ENCODE data around the gene GXYLT2. TPM values are rescaled to one million over a fixed set of nuclear protein-coding genes. Genes with fewer than 3 reads are reported as not detected.

The GXYLT2 gene
- total RNA-seq, 2 experiments from 2014 or later = 0.08 TPM; not detected in 1

DNA sequence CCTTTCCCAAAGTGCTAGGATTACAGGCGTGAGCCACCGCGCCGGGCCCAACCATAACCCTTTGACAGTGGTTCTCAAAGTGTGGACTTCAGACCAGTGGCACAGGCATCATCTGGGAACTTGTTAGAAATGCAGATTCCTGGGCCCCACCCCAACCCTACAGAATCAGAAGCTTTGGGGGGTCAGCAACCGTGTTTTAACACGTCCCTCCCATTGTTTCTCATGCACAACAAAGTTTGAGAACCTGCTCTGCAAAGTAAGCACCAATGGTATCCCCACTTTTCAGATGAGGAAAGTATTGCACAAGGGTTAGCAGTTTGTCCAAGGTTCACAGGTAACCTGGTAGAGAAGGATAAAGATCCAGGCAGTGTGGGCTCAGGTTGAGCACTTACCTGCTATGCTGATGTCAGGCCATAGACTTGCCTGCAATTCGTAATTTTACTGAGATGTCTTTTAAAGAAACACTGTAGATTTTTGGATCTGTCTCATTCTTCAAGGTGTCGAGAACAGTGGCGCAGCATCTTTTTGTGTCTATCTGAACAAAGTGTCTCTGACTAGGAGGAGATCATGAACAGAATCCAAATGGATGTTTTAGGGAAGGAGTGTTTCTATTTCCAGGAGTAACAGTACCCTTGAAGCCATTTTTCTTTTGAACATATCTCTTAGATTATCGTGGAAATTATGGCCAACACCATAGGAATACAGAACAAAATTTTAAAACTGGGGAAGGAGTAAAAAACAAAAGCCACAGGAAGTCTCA lies 2.5 kb downstream of the GXYLT2 start:
- CTCF ChIA-PET = no interaction called here
- Mint-ChIP-seq H3K4me1 (ENCODE audit: low read depth) (peaks cover 22% of the 10 kb centered on the region), H3K9me3 (no peaks in the 10 kb centered on the region), H3K36me3 (ENCODE audit: low read depth) (no peaks in the 10 kb centered on the region), H3K27ac (no peak overlapping the region), H3K27me3 (peaks cover 78% of the 10 kb centered on the region), H3K4me3 (no peak overlapping the region)
- no peak for DNase-seq
- H3K4me3 ChIP-seq (ENCODE audit: low read length) = no peak overlapping the region
- TF ChIP-seq, protein P1, sequence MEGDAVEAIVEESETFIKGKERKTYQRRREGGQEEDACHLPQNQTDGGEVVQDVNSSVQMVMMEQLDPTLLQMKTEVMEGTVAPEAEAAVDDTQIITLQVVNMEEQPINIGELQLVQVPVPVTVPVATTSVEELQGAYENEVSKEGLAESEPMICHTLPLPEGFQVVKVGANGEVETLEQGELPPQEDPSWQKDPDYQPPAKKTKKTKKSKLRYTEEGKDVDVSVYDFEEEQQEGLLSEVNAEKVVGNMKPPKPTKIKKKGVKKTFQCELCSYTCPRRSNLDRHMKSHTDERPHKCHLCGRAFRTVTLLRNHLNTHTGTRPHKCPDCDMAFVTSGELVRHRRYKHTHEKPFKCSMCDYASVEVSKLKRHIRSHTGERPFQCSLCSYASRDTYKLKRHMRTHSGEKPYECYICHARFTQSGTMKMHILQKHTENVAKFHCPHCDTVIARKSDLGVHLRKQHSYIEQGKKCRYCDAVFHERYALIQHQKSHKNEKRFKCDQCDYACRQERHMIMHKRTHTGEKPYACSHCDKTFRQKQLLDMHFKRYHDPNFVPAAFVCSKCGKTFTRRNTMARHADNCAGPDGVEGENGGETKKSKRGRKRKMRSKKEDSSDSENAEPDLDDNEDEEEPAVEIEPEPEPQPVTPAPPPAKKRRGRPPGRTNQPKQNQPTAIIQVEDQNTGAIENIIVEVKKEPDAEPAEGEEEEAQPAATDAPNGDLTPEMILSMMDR (IDR thresholded peaks at IDR 0.05) = no peak
- POLR2A ChIA-PET = no interaction called here
- peaks cover 42 to 60% of the 10 kb centered on the region in 2 experiments for H3K27me3 ChIP-seq (ENCODE audit: control insufficient read depth in 1 of 2, insufficient read depth in 2 of 2, low read length in 2 of 2)
- H3K4me1 ChIP-seq (ENCODE audit: insufficient read depth, low read length) = peaks cover 6% of the 10 kb centered on the region
- H3K36me3 ChIP-seq (ENCODE audit: insufficient read depth, low read length) = no peaks in the 10 kb centered on the region
- ATAC-seq (ENCODE audit: poor library complexity) = no peak
- intact Hi-C loops (cut with DNase I, micrococcal nuclease) = no loop called here
- H3K27ac ChIP-seq (ENCODE audit: low read depth in 1 of 2, low read length in 2 of 2) = no peak overlapping the region
- H3K9me3 ChIP-seq (ENCODE audit: control insufficient read depth in 1 of 2, insufficient read depth in 1 of 2, low read length in 2 of 2) = no peaks in the 10 kb centered on the region

GRCh38 chr3:72891053-72891855 lies 3.4 kb downstream of the GXYLT2 start:
- Histone ChIP-seq H3K4me3 (ENCODE audit: low read length) (no peak overlapping the region), H3K27ac (ENCODE audit: low read depth in 1 of 2, low read length in 2 of 2) (no peak overlapping the region), H3K4me1 (ENCODE audit: insufficient read depth, low read length) (peaks cover 6% of the 10 kb centered on the region), H3K36me3 (ENCODE audit: insufficient read depth, low read length) (no peaks in the 10 kb centered on the region), H3K27me3 (ENCODE audit: control insufficient read depth in 1 of 2, insufficient read depth in 2 of 2, low read length in 2 of 2) (peaks cover 34 to 51% of the 10 kb centered on the region in 2 experiments), H3K9me3 (ENCODE audit: control insufficient read depth in 1 of 2, insufficient read depth in 1 of 2, low read length in 2 of 2) (no peaks in the 10 kb centered on the region)
- no peak for DNase-seq
- H3K27me3 Mint-ChIP-seq = peaks cover 76% of the 10 kb centered on the region
- ATAC-seq (ENCODE audit: poor library complexity) = no peak
- POLR2A ChIA-PET = no interaction called here
- H3K36me3 Mint-ChIP-seq (ENCODE audit: low read depth) = no peaks in the 10 kb centered on the region
- H3K9me3 Mint-ChIP-seq = no peaks in the 10 kb centered on the region
- peaks cover 22% of the 10 kb centered on the region for H3K4me1 Mint-ChIP-seq (ENCODE audit: low read depth)
- intact Hi-C loops (cut with DNase I, micrococcal nuclease) = no loop called here
- no peak overlapping the region for H3K4me3 Mint-ChIP-seq
- TF ChIP-seq, protein P1 (IDR thresholded peaks at IDR 0.05) = no peak
- CTCF ChIA-PET = no interaction called here
- no peak overlapping the region for H3K27ac Mint-ChIP-seq

DNA sequence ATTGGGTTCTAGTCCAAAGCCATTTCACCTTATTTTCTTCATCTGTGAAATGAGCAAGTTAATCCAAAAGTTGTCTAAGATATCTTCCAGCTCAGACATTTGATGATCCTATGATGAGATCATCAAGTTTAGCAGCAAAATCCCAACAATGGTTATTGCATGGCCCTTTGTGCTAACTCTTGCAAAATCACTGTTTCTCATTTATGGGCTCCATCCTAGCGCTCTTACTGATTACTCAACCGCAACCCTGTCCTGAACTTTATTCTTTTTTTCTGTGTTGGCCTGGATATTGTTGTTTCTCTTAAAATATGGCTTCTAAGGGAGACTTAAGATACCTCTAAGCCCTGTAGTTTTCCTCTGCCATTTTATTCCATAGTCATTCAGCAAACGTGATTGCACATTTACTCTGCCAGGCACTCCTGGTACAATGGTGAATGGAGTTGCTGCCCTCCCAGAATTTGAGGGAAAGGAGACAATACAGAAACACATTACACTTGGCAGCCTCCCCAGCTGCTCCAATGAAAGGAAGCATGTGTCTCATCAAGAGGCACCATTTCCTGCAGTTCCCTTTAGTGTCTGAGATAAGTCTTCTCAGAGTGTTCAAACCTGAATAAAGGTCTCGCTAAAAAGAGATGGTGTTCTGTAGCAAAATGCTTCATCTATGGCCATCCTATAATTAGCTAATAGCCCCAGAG lies 4.4 kb downstream of the GXYLT2 start:
- no peaks in the 10 kb centered on the region for H3K9me3 ChIP-seq (ENCODE audit: control insufficient read depth in 1 of 2, insufficient read depth in 1 of 2, low read length in 2 of 2)
- Mint-ChIP-seq H3K27ac (no peak overlapping the region), H3K36me3 (ENCODE audit: low read depth) (no peaks in the 10 kb centered on the region), H3K9me3 (no peaks in the 10 kb centered on the region), H3K4me1 (ENCODE audit: low read depth) (peaks cover 17% of the 10 kb centered on the region), H3K27me3 (peaks cover 70% of the 10 kb centered on the region), H3K4me3 (no peak overlapping the region)
- peaks cover 6% of the 10 kb centered on the region for H3K4me1 ChIP-seq (ENCODE audit: insufficient read depth, low read length)
- no peak for DNase-seq
- no peaks in the 10 kb centered on the region for H3K36me3 ChIP-seq (ENCODE audit: insufficient read depth, low read length)
- ATAC-seq (ENCODE audit: poor library complexity) = no peak
- CTCF ChIA-PET = no interaction called here
- H3K27ac ChIP-seq (ENCODE audit: low read depth in 1 of 2, low read length in 2 of 2) = no peak overlapping the region
- intact Hi-C loops (cut with DNase I, micrococcal nuclease) = no loop called here
- POLR2A ChIA-PET = interaction anchor here (0.7 kb wide), 1 partner anchor 25 kb away, joined by 3 read pairs; no protein-coding TSS in a partner anchor
- TF ChIP-seq, protein P1 (IDR thresholded peaks at IDR 0.05) = no peak
- no peak overlapping the region for H3K4me3 ChIP-seq (ENCODE audit: low read length)
- H3K27me3 ChIP-seq (ENCODE audit: control insufficient read depth in 1 of 2, insufficient read depth in 2 of 2, low read length in 2 of 2) = peaks cover 25 to 46% of the 10 kb centered on the region in 2 experiments
